DMS153 (cell line): ENCODE measurements around the gene ARSA.

Experiments
- DNase-seq: peaks from one replicate; lab custom pipeline; 2025; lab: John Stamatoyannopoulos, UW

ARSA gene

GRCh38 chr22:50579752-50580151 lies 48.2 kb downstream of the ARSA start:
- DNase-seq, result no peak

GRCh38 chr22:50578776-50579310 lies 49.1 kb downstream of the ARSA start:
- no peak for DNase-seq

GRCh38 chr22:50577987-50578775 lies 49.8 kb downstream of the ARSA start, which contains the start of gene CPT1B:
Gene CPT1B (minus strand): TSS chr22:50578427. CDS start chr22:50577915, 512 bp downstream.
- DNase-seq, result no peak

GRCh38 chr22:50577697-50577986 lies 50.3 kb downstream of the ARSA start:
- no peak for DNase-seq

- no peak for DNase-seq
Observed at GRCh38 chr22:50576806-50577696, 50.9 kb downstream of the ARSA start.

GRCh38 chr22:50576070-50576469 lies 51.9 kb downstream of the ARSA start:
- DNase-seq, result peak; percentile 49

GRCh38 chr22:50575426-50575941 lies 52.5 kb downstream of the ARSA start:
- DNase-seq, result no peak
